HepG2 (cell line): ENCODE results near the gene CLMP. TPM values are rescaled to one million over a fixed set of nuclear protein-coding genes. Genes with fewer than 3 reads are reported as not detected.

Experiments used
- ATAC-seq: fragments of 200-7000 bp; cut with Tn5 transposase; 3 replicates; pipeline ENCODE4 v1.9.1; 2020; ENCODE audit warnings: mild to moderate bottlenecking, moderate library complexity
- BruUV-seq: library from RNA; stranded (reverse); fragments of 400-500 nt; replicated peaks from 2 replicates; lab custom pipeline; 2021; lab: Mats Ljungman, UMichigan
- CTCF ChIA-PET: fragments of 300-600 bp; formaldehyde crosslinking; extraction: SDS; loops from one replicate; lab custom pipeline; 2021; ENCODE audit warnings: low total read pairs, inconsistent platforms, low intra/inter-chr PET ratio; lab: Yijun Ruan, JAX
- POLR2A ChIA-PET: fragments of 350-600 bp; sonication (Branson Sonifier 250); formaldehyde crosslinking; loops from one replicate; lab custom pipeline; 2020; ENCODE audit warnings: antibody characterized with exemption, inconsistent platforms; lab: Yijun Ruan, JAX
- DNase-seq: peaks from one replicate; pipeline ENCODE4 v3.0.0-alpha.2; 2015; ENCODE audit warnings: low spot score
- FAIRE-seq: peaks from 3 replicates; lab custom pipeline; 2011; peaks lifted over from hg19 to GRCh38; lab: Jason Lieb, UNC
- H2AFZ ChIP-seq: one replicate; pipeline ENCODE4 v1.6.1; 2011; ENCODE audit warnings: low read length, inconsistent platforms
- H3K27ac ChIP-seq: fragments of 300-600 bp; 3 replicates; pipeline ENCODE4 v1.8.0; 2011; ENCODE audit warnings: mixed run types, mild to moderate bottlenecking, mixed read lengths, low read length, inconsistent platforms; ENCODE audit not compliant: insufficient read depth; ENCODE audit errors: extremely low read length
- H3K27me3 ChIP-seq, 2 experiments: fragments of 200-600 bp in 1 of 2; 2 replicates in 1 of 2; 3 replicates in 1 of 2; pipeline versions ENCODE4 v1.6.0 to v1.8.0; 2011; ENCODE audit warnings: low read length in 2 of 2, mild to moderate bottlenecking in 2 of 2, moderate library complexity in 2 of 2, inconsistent platforms in 1 of 2; ENCODE audit not compliant: insufficient read depth in 2 of 2, control insufficient read depth in 1 of 2
- H3K36me3 ChIP-seq, 2 experiments: fragments of 200-600 bp in 1 of 2; replicated peaks in 1 of 2; 2 replicates in 1 of 2; 3 replicates in 1 of 2; pipeline versions ENCODE4 v1.5.1 to v1.8.0; 2011; ENCODE audit warnings: low read length in 2 of 2, inconsistent platforms in 1 of 2; ENCODE audit not compliant: insufficient read depth in 2 of 2, control insufficient read depth in 1 of 2
- H3K4me1 ChIP-seq: 2 replicates; pipeline ENCODE4 v1.5.1; 2012; ENCODE audit warnings: low read length, inconsistent platforms; ENCODE audit not compliant: insufficient read depth
- H3K4me2 ChIP-seq: 2 replicates; pipeline ENCODE4 v1.6.0; 2011; ENCODE audit warnings: low read depth, low read length, inconsistent platforms
- H3K4me3 ChIP-seq, 3 experiments: fragments of 200-600 bp in 1 of 3; sonication (generic), shearing (Covaris generic) in 1 of 3; replicated peaks in 1 of 3; 2 replicates each; pipeline ENCODE4 v1.5.1; 2011 to 2016; ENCODE audit warnings: low read length in 3 of 3, inconsistent platforms in 2 of 3, low read depth in 2 of 3, mild to moderate bottlenecking in 2 of 3, control low read depth in 1 of 3, mixed read lengths in 1 of 3; ENCODE audit not compliant: insufficient read depth in 1 of 3
- H3K79me2 ChIP-seq: one replicate; pipeline ENCODE4 v1.6.1; 2011; ENCODE audit warnings: low read length, inconsistent platforms; ENCODE audit not compliant: insufficient read depth
- H3K9ac ChIP-seq: 2 replicates; pipeline ENCODE4 v1.6.0; 2011; ENCODE audit warnings: mild to moderate bottlenecking, low read depth, low read length, inconsistent platforms; ENCODE audit not compliant: insufficient read depth
- H3K9me3 ChIP-seq: 2 replicates; pipeline ENCODE4 v1.5.1; 2012; ENCODE audit warnings: mild to moderate bottlenecking, low read length
- H4K20me1 ChIP-seq: 2 replicates; pipeline ENCODE4 v1.6.0; 2011; ENCODE audit warnings: inconsistent platforms, mild to moderate bottlenecking, low read length, moderate library complexity; ENCODE audit not compliant: insufficient read depth
- DMAP1 ChIP-seq: IDR thresholded peaks from 2 replicates; pipeline ENCODE4 v1.6.1; 2016
- HOXA9 ChIP-seq: sonication (generic); formaldehyde crosslinking; IDR thresholded peaks from 2 replicates; pipeline ENCODE4 v1.8.1; 2022; ENCODE audit warnings: missing genetic modification reagents, mild to moderate bottlenecking, moderate library complexity, borderline replicate concordance
- MYC ChIP-seq: sonication (generic); formaldehyde crosslinking; IDR thresholded peaks from 2 replicates; pipeline ENCODE4 v1.9.0; 2021; ENCODE audit warnings: missing genetic modification reagents, borderline replicate concordance
- NFKB2 ChIP-seq: sonication (generic); formaldehyde crosslinking; IDR thresholded peaks from 2 replicates; pipeline ENCODE4 v1.4.0; 2020; ENCODE audit warnings: missing genetic modification reagents, borderline replicate concordance
- ONECUT2 ChIP-seq: sonication (generic); formaldehyde crosslinking; IDR thresholded peaks from 2 replicates; pipeline ENCODE4 v1.4.0; 2020; ENCODE audit warnings: missing genetic modification reagents
- RNF2 ChIP-seq: fragments of 450-650 bp; conservative IDR thresholded peaks from 2 replicates; pipeline ENCODE4 v1.6.1; 2016; ENCODE audit warnings: low read depth
- SIN3A ChIP-seq: IDR thresholded peaks from 2 replicates; pipeline ENCODE4 v1.6.1; 2011; ENCODE audit warnings: low read depth, mild to moderate bottlenecking, control low read depth, low read length, borderline replicate concordance
- SNAI1 ChIP-seq: sonication (generic); formaldehyde crosslinking; IDR thresholded peaks from 2 replicates; pipeline ENCODE4 v1.5.0; 2020; ENCODE audit warnings: mild to moderate bottlenecking, missing genetic modification reagents, borderline replicate concordance
- SOX13 ChIP-seq, 3 experiments: fragments of 450-650 bp in 1 of 3; sonication (generic) in 1 of 3; formaldehyde crosslinking in 1 of 3; IDR thresholded peaks in 2 of 3; conservative IDR thresholded peaks in 1 of 3; 2 replicates each; pipeline versions ENCODE4 v1.5.0 to v1.6.1; 2016 to 2020; ENCODE audit warnings: antibody characterized with exemption in 1 of 3, mild to moderate bottlenecking in 1 of 3, missing compliant biosample characterization in 1 of 3, missing genetic modification reagents in 1 of 3, moderate library complexity in 1 of 3
- ZNF282 ChIP-seq: fragments of 450-650 bp; IDR thresholded peaks from 2 replicates; pipeline ENCODE4 v1.6.1; 2018; ENCODE audit not compliant: partially characterized antibody
- ZNF3 ChIP-seq: IDR thresholded peaks from 2 replicates; pipeline ENCODE4 v1.7.0; 2017; ENCODE audit warnings: inconsistent platforms
- ZNF317 ChIP-seq: sonication (generic); formaldehyde crosslinking; IDR thresholded peaks from 2 replicates; pipeline ENCODE4 v1.5.0; 2020; ENCODE audit warnings: mild to moderate bottlenecking, missing genetic modification reagents
- ZNF343 ChIP-seq: sonication (generic); formaldehyde crosslinking; IDR thresholded peaks from 2 replicates; pipeline ENCODE4 v1.4.0; 2020; ENCODE audit warnings: mild to moderate bottlenecking, missing genetic modification reagents
- ZNF362 ChIP-seq: sonication (generic); formaldehyde crosslinking; IDR thresholded peaks from 2 replicates; pipeline ENCODE4 v1.4.0; 2020; ENCODE audit warnings: missing genetic modification reagents, mild to moderate bottlenecking, borderline replicate concordance
- ZNF598 ChIP-seq: sonication (generic); formaldehyde crosslinking; IDR thresholded peaks from 2 replicates; pipeline ENCODE4 v1.5.1; 2020; ENCODE audit warnings: mild to moderate bottlenecking, missing genetic modification reagents, borderline replicate concordance
- ZNF678 ChIP-seq: sonication (generic); formaldehyde crosslinking; IDR thresholded peaks from 2 replicates; pipeline ENCODE4 v1.4.0; 2020; ENCODE audit warnings: mild to moderate bottlenecking, missing genetic modification reagents
- ZNF746 ChIP-seq: sonication (generic); formaldehyde crosslinking; IDR thresholded peaks from 2 replicates; pipeline ENCODE4 v1.8.0; 2022; ENCODE audit warnings: mild to moderate bottlenecking, missing genetic modification reagents
- ZSCAN20 ChIP-seq: sonication (generic); formaldehyde crosslinking; IDR thresholded peaks from 2 replicates; pipeline ENCODE4 v1.4.0; 2020; ENCODE audit warnings: missing genetic modification reagents, mild to moderate bottlenecking, borderline replicate concordance
- WGBS: methylation state at CpG from one replicate; pipeline ENCODE4 v1.1.6; 2017; ENCODE audit warnings: low lambda C conversion rate; 5-methylcytosine and 5-hydroxymethylcytosine counted together
- in situ Hi-C: cut with HindIII; loops from 2 replicates; pipeline ENCODE4 v1.10.0; 2017; ENCODE audit warnings: low pct_unique_long_range_greater_than_20kb; ENCODE audit not compliant: extremely low pct_ligation_motif_present
- intact Hi-C: fragments of 100-400 bp; cut with micrococcal nuclease; formaldehyde crosslinking; loops from one replicate; pipeline ENCODE4 v1.10.0; 2022; ENCODE audit not compliant: unreplicated experiment
- polyA plus RNA-seq, 8 experiments: library from polyadenylated mRNA; depleted of rRNA in 3 of 8; stranded (reverse) in 7 of 8; unstranded in 1 of 8; fragments of >200 nt; fragmentation: Illumina TruSeq in 4 of 8; extraction: Trizol in 4 of 8; gene quantifications; 2 replicates each; pipeline versions ENCODE4 v1.2.1 to v1.2.3, GENCODE V29; 2011 to 2016; ENCODE audit warnings: low read depth in 4 of 8, missing spikeins in 1 of 8, mixed read lengths in 1 of 8; ENCODE audit not compliant: insufficient read depth in 1 of 8
- total RNA-seq, 5 experiments: library from RNA; depleted of rRNA; stranded (reverse); fragments of >200 nt; fragmentation: Illumina TruSeq; extraction: Trizol; gene quantifications; 2 replicates each; pipeline ENCODE4 v1.2.3, GENCODE V29; 2016; ENCODE audit warnings: low read depth in 1 of 5
- TF ChIP-seq, protein P1 (sequence below): sonication (generic); formaldehyde crosslinking; IDR thresholded peaks from 2 replicates; pipeline ENCODE4 v1.8.1; 2022; ENCODE audit warnings: low read depth, mild to moderate bottlenecking, missing genetic modification reagents

CLMP gene
- total and polyA plus RNA-seq, 2 of the 13 experiments (the other 11 are each of a cell fraction or from before 2014, with no cell fraction given): not detected

GRCh38 chr11:123046473-123047259, 148.4 kb downstream of the CLMP start (continued):
- TF ChIP-seq ZNF3 (CRISPR knock-in tag) (no peak), SNAI1 (no peak), NFKB2 (CRISPR knock-in tag) (no peak), HOXA9 (CRISPR knock-in tag) (no peak), ZNF598 (CRISPR knock-in tag) (no peak)

- Histone ChIP-seq H3K4me1 (no peaks in the 10 kb centered on the region), H2AFZ (no peak overlapping the region), H3K4me2 (no peak overlapping the region), H3K9me3 (no peaks in the 10 kb centered on the region), H3K27me3 (peaks cover 0 to 15% of the 10 kb centered on the region in 2 experiments; a peak in 3 of 5 replicates), H4K20me1 (no peaks in the 10 kb centered on the region), H3K79me2 (no peaks in the 10 kb centered on the region), H3K27ac (no peak overlapping the region), H3K9ac (no peak overlapping the region), H3K4me3 (no peak overlapping the region), H3K36me3 (no peaks in the 10 kb centered on the region)
- BruUV-seq: no TSS peak
- ChIA-PET CTCF (no interaction called here), POLR2A (no interaction called here)
- ATAC-seq (no peak), DNase-seq (no peak), FAIRE-seq (no peak)
- in situ Hi-C loops (loop anchor here (25.0 kb wide), 1 partner anchor 433 kb away; no protein-coding TSS in a partner anchor), intact Hi-C loops (no loop called here)
- WGBS: 67% methylated on average over 1 of the region's 1 CpG
- TF ChIP-seq ZSCAN20 (CRISPR knock-in tag) (no peak), SOX13 (IDR thresholded peaks at IDR 0.05) (no peak), SOX13 (CRISPR knock-in tag; conservative IDR thresholded peaks at IDR 0.05 in 1 of 2, IDR thresholded peaks at IDR 0.05 in 1 of 2) (no peak), ZNF343 (CRISPR knock-in tag) (no peak), ZNF678 (CRISPR knock-in tag) (no peak), SIN3A (no peak), ZNF746 (CRISPR knock-in tag) (no peak), RNF2 (no peak), ZNF317 (CRISPR knock-in tag) (no peak), ZNF362 (CRISPR knock-in tag) (no peak), MYC (CRISPR knock-in tag) (no peak), DMAP1 (no peak), ONECUT2 (CRISPR knock-in tag) (no peak), ZNF282 (no peak)
- TF ChIP-seq, protein P1, sequence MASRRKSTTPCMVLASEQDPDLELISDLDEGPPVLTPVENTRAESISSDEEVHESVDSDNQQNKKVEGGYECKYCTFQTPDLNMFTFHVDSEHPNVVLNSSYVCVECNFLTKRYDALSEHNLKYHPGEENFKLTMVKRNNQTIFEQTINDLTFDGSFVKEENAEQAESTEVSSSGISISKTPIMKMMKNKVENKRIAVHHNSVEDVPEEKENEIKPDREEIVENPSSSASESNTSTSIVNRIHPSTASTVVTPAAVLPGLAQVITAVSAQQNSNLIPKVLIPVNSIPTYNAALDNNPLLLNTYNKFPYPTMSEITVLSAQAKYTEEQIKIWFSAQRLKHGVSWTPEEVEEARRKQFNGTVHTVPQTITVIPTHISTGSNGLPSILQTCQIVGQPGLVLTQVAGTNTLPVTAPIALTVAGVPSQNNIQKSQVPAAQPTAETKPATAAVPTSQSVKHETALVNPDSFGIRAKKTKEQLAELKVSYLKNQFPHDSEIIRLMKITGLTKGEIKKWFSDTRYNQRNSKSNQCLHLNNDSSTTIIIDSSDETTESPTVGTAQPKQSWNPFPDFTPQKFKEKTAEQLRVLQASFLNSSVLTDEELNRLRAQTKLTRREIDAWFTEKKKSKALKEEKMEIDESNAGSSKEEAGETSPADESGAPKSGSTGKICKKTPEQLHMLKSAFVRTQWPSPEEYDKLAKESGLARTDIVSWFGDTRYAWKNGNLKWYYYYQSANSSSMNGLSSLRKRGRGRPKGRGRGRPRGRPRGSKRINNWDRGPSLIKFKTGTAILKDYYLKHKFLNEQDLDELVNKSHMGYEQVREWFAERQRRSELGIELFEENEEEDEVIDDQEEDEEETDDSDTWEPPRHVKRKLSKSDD (CRISPR knock-in tag): no peak
Measured at GRCh38 chr11:123045101-123045500, 149.9 kb downstream of the CLMP start.
